Suppressor macrophage treated with lipopolysaccharide for 1 hour (primary cell): ENCODE results near the gene CACNA1F.

ENCODE experiments used
- DNase-seq, 3 donors: peaks; one replicate each; pipeline ENCODE4 v3.0.0-alpha.2; 2020 to 2022

The CACNA1F gene

DNA sequence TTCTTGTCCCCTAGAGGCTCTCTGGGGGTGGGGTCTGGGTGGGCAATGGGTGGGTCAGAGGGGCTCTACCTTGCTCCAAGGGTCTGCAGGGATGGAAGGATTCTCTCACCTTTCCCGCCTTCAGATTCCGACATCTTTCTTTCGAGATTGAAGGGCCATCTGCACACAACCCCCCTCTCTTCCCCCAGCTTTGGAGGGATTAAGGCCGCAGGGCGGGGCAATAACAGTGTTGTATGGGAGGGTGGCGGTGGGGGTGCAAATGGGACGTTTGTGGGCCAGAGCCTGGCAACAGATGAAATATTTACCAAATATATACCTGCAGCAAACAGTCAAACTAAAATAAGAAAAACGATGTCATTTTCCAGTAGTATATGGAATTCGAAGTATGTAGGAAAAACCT is at the start of gene CACNA1F:
TSS of gene CACNA1F (minus strand) at position 165 of the 400 bp plus-strand sequence. CDS start at position 134, 31 bp downstream.
- DNase-seq = no peak

DNA sequence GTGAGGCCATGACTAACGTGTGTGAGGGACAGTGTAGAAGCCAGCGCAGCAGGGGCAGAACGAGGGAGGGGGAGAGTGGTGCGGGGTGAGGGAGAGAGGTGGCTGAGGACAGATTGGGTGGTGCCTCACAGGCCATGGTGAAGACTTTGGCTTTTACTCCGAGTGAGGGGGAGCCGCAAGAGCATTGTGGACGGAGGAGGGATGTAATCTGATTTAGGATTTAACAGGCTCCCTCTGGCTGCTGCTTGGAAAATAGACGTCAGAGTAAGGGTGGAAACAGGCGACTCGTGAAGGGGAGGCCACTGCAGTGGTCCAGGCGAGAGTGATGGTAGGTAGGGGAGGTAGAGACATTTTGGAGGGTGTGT is 49.5 kb upstream of the CACNA1F start:
- no peak for DNase-seq

DNA sequence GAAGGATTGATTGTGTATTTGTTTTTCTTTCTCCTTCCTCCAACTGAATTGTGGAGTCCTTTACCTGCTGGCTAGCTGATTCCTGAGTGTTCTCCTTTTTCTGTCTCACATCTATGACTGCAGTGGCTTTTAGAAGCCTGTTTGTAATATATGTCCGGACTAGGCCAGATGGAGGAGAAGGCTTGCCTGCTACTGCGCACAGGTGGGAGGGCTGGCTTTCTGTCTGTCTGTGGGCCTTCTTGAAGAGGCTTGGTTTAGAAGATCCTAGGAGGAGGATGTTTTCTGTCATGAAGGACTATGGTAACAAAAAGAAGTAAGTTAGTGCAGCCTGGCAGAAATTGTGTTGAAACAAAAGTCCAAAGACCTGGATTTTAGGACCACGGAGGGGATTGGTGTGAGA is 44.9 kb upstream of the CACNA1F start:
- no peak for DNase-seq

- no peak for DNase-seq
Measured at GRCh38 chrX:49277535-49277830, 44.3 kb upstream of the CACNA1F start.

DNA sequence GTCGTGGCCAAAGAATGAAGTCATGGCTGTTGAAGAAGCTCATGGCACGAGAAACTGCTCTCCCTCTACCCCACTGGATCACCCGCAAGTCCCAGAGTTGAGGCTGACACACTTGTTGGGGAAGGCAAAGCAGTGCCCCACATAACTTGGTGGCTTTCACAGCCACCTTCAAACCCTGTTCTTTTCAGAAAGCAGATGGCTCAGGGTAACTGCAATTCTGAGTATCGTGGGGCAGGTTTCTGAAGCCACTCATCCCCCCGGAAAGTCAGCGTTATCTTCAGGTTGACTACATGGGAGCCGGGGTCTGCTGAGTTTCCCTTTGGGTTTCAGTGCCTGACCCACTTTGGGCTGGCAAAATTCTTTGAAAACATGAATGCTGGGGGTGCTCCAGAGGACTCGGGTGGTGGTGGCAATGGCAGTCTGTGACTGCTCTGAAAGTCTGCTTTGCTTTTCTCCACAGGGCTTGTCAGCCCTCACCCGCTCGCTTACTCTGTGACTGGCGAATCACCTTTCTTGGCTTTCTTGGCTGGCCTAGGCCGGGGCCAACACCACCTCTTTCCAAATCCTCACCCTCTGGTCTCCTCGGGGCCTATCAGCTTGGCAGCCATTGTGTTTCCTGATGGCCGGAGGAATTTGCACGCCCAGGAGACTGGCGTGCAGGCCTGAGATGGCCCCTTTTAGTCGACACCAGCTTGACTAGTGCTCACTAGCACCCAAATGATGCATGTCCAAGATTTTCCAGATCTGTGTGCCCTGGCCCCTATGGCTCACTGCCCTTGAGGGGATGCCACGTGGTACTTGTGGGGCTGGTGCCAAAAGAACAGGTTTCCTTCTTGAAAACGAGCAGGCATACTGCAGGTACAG is 43.8 kb upstream of the CACNA1F start:
- no peak for DNase-seq

DNA sequence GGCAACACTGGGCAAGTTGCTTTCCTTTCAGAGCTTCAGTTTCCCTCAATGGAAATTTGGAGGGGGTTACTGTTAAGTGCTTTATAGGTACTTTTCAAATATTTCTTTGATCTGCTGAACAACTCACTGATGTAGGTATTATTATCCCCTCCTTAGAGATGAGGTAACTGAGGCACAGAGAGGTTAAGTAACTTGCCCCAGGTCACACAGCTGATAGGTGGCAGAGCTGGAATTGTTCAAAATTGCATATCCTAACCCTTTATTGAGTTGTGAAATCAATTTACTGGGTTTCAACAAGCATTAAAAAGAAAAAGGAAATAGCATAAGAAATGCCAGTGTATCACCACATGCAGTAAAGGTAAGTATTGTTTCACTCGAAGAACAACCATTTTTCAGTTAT is 43.1 kb upstream of the CACNA1F start:
- DNase-seq = no peak

DNA sequence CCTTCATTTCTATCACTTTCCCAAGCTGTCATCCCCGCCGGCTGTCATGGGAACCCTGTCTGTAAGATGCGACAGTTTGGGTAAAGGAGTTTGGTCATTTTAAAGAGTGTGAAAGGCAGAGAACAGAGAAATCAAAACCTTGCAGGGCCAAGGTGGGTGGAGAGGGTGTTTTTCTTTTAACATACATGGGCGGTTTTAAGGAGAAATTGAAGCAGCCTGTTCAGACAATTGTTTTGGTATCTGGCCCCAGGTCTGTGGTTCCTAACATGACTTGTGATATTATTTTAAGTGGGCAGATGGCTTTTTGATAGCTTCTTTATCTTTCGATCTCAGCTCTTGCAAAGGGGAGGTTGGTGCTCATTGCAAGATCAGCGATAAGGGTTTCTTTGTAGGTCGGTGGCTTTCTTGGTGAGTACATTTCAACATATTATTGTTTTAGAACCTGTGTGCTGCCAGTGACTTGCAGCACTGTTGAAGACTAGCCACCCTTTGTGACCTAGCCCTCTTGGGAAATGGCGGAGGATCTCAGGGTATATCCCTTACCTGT is 40.1 kb upstream of the CACNA1F start:
- DNase-seq = no peak

DNA sequence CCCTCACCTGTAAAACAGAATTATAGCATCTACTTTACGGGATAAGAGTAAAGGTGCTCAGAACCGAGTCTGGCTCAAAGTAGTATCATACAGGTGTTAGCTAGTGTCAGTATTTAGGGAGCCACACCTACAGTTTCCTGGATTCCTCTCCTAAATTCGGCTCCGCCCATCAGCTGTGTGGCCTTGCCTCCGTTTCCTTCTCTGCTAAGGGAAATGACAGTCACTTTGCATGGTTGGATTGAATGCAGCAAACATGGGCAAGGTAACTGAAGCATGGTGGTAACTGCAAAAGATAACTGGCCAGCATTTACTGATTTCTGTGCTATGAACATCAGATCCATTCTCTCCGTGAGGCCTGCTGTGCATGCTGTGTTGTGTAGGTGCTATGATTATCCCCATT is 39.3 kb upstream of the CACNA1F start:
- DNase-seq = no peak

GRCh38 chrX:49271341-49271740 is 38.2 kb upstream of the CACNA1F start:
- DNase-seq = no peak

GRCh38 chrX:49270249-49270921 is 37.2 kb upstream of the CACNA1F start:
- DNase-seq = no peak

DNA sequence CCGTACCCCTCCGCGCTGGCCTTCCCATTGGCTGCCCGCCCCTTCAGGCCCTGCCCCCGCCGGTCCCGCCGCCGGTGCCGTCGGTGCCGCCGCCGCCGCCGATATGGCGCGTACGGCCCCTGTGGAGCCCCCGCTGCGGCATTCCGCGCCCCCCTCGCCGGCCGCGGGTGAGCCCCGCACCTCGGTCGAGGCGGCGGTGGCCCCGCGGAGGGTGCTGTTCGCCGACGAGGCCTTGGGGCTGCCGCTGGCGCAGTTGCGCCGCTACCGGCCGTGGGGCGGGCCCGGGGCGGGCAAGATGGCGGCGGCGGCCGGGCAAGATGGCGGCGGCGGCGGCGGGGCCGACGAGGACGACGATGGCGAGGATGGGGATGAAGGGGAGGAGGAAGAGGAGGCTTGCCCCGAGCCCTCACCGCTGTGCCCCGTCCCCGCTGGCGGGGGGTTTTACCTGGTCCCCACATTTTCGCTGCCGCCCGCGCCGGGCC is 36.7 kb upstream of the CACNA1F start, which contains the start of gene PPP1R3F:
TSS of gene PPP1R3F (plus strand) at position 27 of the 482 bp plus-strand sequence. CDS start at position 104, 77 bp downstream.
- DNase-seq = peak in 1 of 3 donors; percentile 70

DNA sequence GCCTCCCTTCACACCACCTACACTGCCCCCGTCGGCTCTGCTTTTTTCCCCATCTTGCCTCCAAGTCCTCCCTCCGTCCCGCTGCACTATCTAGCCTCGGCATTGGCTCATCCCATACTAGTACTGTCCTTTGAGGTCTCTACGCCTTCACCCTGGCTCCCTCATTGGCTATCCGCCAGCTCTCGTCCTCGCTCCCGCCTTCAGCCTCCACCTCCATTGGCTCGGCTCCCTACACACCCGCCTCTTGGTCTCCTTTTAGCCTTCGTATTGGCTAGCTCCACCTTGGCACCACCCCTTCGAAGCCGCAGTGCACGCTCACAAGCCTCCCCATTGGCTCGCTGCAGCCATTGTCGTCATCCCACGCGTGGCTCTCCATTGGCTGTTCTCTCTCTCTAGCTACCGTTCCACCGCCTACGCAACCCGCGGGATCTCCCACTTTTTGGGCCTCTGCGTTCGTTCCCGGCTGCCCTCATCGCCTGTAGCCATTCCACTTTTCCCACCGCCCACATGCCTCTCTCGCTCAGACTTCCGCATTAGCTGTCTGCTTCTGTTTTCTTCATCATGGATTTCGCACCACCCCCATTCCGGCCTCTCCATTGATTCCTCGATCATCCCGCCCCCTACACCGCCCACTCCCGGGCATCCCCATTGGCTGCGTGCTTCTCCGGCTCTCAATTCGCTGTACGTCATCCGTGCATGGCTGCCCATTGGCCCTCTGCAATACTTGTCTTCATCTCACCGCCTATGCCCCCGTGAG is 36.0 kb upstream of the CACNA1F start:
- peak; percentile 94 to 96 (median 95) for DNase-seq

DNA sequence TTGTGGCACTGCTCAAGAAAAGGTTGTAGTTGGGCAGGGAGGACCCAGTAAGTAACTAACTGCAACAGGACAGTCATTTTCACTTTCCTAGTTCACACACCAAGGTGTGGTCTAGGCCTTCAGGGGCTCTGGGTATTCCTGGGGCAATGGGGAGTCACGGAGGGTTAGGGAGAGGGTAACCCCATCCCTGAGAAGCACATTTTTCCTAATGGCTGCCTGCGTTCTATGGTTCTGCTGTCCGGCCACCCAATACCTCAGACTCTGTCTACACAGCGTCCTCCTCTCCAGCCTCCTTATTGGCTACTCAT is 35.5 kb upstream of the CACNA1F start:
- DNase-seq = peak in 1 of 3 donors; percentile 1

DNA sequence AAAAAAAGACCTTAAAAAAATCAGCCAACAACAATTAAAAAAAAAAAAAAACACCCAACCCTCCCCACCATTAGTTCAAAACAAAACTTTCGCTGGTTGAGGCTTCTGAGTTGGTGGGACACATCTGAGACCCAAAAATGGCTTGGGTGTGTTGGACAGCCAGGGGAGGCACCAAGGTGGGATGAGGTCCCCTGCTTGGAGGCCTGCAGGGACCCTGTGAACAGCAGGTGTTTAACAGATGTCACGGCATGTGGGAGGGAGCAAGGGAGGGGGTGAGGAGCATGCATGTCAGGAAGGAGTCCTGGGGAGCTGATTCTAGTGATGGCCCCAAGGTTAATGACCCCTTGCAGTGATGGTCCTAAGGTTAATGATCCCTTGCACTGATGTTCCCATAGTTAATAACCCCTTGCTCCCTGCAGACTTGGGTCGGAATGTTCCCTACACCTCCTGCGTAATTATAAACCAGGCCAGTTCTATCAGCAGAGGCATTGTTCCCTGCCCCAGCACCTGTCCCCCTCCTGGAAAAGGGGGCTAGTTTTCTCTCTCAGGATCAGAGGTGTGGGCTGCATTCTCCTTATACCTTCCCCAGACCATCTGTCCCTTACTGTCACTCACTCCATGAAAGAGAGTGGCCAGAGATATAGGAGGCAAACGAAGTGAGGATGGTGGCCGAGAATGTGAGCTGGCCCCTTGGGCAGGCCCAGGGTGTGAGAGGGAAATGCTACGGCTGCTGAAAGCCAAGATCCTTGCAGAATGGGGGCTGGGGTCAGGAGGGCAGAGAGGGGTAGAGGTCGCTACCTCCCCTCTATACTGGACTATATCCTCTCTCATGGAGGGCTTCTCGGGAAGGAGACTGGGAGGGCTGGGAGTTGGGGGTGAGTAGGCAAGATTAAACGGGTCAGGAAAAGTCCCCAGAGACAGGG is 33.6 kb upstream of the CACNA1F start:
- no peak for DNase-seq

DNA sequence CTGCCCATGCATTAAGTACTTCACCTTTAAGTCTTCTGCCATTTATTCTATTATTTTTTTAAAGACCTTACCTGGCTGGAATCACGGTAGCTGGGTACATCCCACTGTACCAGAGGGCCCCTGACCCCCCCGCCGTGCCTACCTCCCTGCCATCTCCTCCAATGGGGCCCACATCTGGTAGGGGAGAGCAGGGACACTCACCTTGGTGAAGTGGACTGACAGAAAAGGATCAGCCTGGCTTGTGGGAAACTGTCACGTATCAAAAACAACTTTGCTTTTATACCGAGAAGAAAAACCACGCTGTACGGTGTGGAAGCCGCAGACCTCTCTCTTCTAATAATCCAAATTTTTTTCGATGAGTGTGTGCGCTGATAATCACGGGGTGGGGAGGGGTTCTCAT is 31.3 kb upstream of the CACNA1F start, which contains the start of gene FOXP3:
TSS of gene FOXP3 (minus strand) at position 251 of the 400 bp plus-strand sequence. CDS start 6,205 bp downstream, outside the sequence.
- DNase-seq = no peak

DNA sequence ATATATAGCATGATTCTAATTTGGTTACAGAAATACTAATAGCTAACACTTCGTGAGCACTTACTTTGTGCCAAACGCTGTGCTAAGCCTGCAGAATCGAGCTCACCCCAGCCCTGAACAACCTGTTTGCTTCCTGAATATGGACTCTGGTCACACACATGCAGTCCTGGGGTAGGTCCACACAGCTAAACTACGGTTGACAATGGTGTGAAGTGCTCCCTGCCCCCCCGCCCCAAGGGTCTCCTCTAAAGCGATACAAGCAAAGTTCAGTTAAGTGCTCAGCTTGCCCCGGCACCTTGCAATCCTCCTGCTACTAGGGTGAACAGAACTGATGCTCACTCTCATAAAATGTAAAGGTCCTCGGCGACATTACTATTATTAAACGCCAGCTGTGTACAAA is 30.5 kb upstream of the CACNA1F start:
- DNase-seq = no peak

- DNase-seq = no peak
Measured at GRCh38 chrX:49262603-49263002, 29.5 kb upstream of the CACNA1F start.

- DNase-seq = no peak
Measured at GRCh38 chrX:49260221-49260985, 27.3 kb upstream of the CACNA1F start.

GRCh38 chrX:49258749-49259124 is 25.6 kb upstream of the CACNA1F start:
- no peak for DNase-seq

DNA sequence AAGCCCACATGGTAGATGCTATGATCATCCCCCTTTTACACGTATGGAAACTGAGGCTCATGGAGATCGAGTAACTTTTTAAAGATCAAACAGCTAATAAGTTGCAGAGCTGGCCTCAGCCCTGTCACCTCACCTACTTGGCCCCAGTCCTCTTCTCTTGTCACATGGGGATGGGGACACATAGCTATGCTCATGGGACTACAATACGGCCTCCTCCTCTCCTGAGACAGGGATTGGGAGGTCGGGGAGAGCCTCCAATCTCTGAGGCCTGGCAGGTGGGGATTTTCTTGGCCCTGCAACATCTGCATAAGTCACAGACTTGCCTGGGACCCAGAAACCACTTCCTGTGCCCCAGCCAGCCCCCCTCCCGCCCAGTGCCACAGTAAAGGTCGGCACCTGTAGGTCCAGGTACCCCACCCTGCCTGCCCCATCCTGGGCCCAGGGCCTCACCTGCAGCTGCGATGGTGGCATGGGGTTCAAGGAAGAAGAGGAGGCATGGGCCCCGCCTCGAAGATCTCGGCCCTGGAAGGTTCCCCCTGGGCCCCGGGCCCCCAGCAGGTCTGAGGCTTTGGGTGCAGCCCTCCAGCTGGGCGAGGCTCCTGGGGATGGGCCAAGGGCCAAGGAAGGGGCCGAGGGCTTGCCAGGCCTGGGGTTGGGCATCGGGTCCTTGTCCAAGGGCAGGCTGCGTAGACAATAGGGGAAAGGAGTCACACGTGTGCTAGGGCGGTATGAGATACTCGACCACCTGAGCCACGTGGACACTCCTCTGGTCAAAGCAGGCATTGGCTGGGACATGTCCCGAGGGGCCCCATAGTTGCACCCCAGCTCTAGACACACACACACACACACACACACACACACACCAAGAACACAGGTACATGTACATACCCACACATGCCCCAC is 25.0 kb upstream of the CACNA1F start:
- DNase-seq = no peak
